GM12878 (cell line): ENCODE data around the gene EIF1. TPM values are rescaled to one million over a fixed set of nuclear protein-coding genes. Genes with fewer than 3 reads are reported as not detected.

ENCODE experiments used
- BACH1 ChIP-seq: fragments of 450-650 bp; IDR thresholded peaks from 2 replicates; pipeline ENCODE4 v1.6.1; 2017; ENCODE audit warnings: mild to moderate bottlenecking, borderline replicate concordance
- CBX5 ChIP-seq: sonication (generic); IDR thresholded peaks from 2 replicates; pipeline ENCODE4 v1.6.1; 2016; ENCODE audit warnings: low read depth, moderate library complexity, mild to moderate bottlenecking, inconsistent platforms
- IKZF1 ChIP-seq: fragments of 450-650 bp; conservative IDR thresholded peaks from 2 replicates; pipeline ENCODE4 v1.6.1; 2017; ENCODE audit warnings: antibody characterized with exemption, mild to moderate bottlenecking
- LARP7 ChIP-seq: fragments of 450-650 bp; IDR thresholded peaks from 2 replicates; pipeline ENCODE4 v1.6.1; 2017; ENCODE audit warnings: mild to moderate bottlenecking
- MTA2 ChIP-seq: fragments of 450-650 bp; IDR thresholded peaks from 2 replicates; pipeline ENCODE4 v1.6.1; 2016; ENCODE audit warnings: low read depth, mild to moderate bottlenecking, moderate library complexity
- MYB ChIP-seq: fragments of 150-350 bp; IDR thresholded peaks from 2 replicates; pipeline ENCODE4 v1.6.1; 2014; ENCODE audit warnings: mild to moderate bottlenecking, low read depth, low read length, borderline replicate concordance
- MYC ChIP-seq: IDR thresholded peaks from 2 replicates; pipeline ENCODE4 v1.6.1; 2011; ENCODE audit warnings: mild to moderate bottlenecking, low read length, moderate library complexity, inconsistent platforms; ENCODE audit not compliant: insufficient read depth, insufficient replicate concordance, insufficient read length, severe bottlenecking
- POLR2AphosphoS2 ChIP-seq: IDR thresholded peaks from 2 replicates; pipeline ENCODE4 v1.6.1; 2011; ENCODE audit warnings: low read depth, mild to moderate bottlenecking, low read length, improper control_type of control experiment, moderate library complexity
- SMARCA5 ChIP-seq: fragments of 450-650 bp; IDR thresholded peaks from 2 replicates; pipeline ENCODE4 v1.6.1; 2017; ENCODE audit warnings: mild to moderate bottlenecking
- YBX1 ChIP-seq: fragments of 450-650 bp; IDR thresholded peaks from 2 replicates; pipeline ENCODE4 v1.6.1; 2016; ENCODE audit warnings: antibody characterized with exemption
- YY1 ChIP-seq: IDR thresholded peaks from 2 replicates; pipeline ENCODE4 v1.6.1; 2011; ENCODE audit warnings: low read depth, mild to moderate bottlenecking, low read length
- polyA plus RNA-seq, 11 experiments: library from polyadenylated mRNA; depleted of rRNA in 4 of 11; unstranded in 6 of 11; stranded (reverse) in 5 of 11; fragments of >200 nt; fragmentation: Nextera tagmentation in 4 of 11; fragmentation: Illumina TruSeq in 1 of 11; extraction: Ambion mirVana in 4 of 11; extraction: Trizol in 1 of 11; gene quantifications; 1 replicate in 1 of 11; 2 replicates in 10 of 11; pipeline versions ENCODE4 v1.2.1 to v1.2.3, GENCODE V29; 2011 to 2016; ENCODE audit warnings: inconsistent platforms in 2 of 11, missing spikeins in 2 of 11, low read depth in 1 of 11
- total RNA-seq, 4 experiments: library from RNA; depleted of rRNA in 3 of 4; stranded (reverse); fragments of >200 nt in 3 of 4; fragmentation: Illumina TruSeq in 1 of 4; extraction: Trizol in 1 of 4; gene quantifications; 2 replicates each; pipeline versions ENCODE4 v1.2.1 to v1.2.3, GENCODE V29; 2013 to 2021
- TF ChIP-seq, protein P1 (sequence below): IDR thresholded peaks from 2 replicates; pipeline ENCODE4 v1.6.1; 2012; ENCODE audit warnings: low read depth, low read length, improper control_type of control experiment
- TF ChIP-seq, protein P2 (sequence below): fragments of 450-650 bp; conservative IDR thresholded peaks from 2 replicates; pipeline ENCODE4 v1.6.1; 2017; ENCODE audit warnings: mild to moderate bottlenecking, moderate library complexity
- TF ChIP-seq, protein P3 (sequence below): fragments of 450-650 bp; IDR thresholded peaks from 2 replicates; pipeline ENCODE4 v1.6.1; 2017; ENCODE audit warnings: mild to moderate bottlenecking
- TF ChIP-seq, protein P4 (sequence below), 3 experiments: IDR thresholded peaks in 2 of 3; conservative IDR thresholded peaks in 1 of 3; 2 replicates each; pipeline ENCODE4 v1.5.1; 2011; ENCODE audit warnings: low read depth in 3 of 3, low read length in 3 of 3, mild to moderate bottlenecking in 3 of 3, control low read depth in 2 of 3, moderate library complexity in 2 of 3, inconsistent platforms in 1 of 3, mixed read lengths in 1 of 3; ENCODE audit not compliant: control insufficient read depth in 2 of 3, insufficient read depth in 1 of 3; ENCODE audit errors: extremely low read depth in 1 of 3
- TF ChIP-seq, protein P5 (sequence below): fragments of 450-650 bp; IDR thresholded peaks from 2 replicates; pipeline ENCODE4 v1.6.1; 2017; ENCODE audit warnings: mild to moderate bottlenecking, moderate library complexity

Gene EIF1
- total and polyA plus RNA-seq, 10 of the 15 experiments (the other 5 are each of a cell fraction or from before 2014, with no cell fraction given) = 39.4 to 815 (median 480) TPM

DNA sequence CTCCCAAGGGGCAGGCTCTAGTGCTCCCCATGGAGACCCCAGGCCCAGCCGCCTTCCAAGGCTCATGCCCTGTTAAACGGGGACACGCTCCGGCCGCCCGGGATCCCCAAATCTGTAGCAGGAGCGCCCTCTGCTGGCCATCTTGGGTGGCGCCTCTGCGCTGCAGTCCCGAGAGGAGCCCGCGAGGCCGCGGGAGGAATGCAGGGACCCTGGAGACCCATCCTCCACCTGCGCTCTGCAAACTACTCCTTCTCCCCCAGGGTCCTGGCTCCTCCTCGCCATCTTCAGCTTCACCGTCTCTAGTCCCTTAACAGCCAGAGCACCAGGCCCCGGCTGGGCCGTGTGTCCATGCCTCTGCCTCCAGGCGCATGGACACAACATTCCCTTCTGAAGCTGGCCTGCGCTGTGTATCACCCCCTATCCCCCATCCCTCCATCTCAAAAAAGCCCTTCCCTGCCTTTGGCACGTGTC is 40.7 kb upstream of the EIF1 start (continued):
- no peak for TF ChIP-seq YBX1
- TF ChIP-seq YY1 = peak; percentile 68
- TF ChIP-seq LARP7 = peak; percentile 31; the same call in 1 of the 2 replicates
- TF ChIP-seq CBX5 = no peak
- TF ChIP-seq, protein P1, sequence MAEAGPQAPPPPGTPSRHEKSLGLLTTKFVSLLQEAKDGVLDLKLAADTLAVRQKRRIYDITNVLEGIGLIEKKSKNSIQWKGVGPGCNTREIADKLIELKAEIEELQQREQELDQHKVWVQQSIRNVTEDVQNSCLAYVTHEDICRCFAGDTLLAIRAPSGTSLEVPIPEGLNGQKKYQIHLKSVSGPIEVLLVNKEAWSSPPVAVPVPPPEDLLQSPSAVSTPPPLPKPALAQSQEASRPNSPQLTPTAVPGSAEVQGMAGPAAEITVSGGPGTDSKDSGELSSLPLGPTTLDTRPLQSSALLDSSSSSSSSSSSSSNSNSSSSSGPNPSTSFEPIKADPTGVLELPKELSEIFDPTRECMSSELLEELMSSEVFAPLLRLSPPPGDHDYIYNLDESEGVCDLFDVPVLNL = peak; percentile 7; the same call in 1 of the 2 replicates
- TF ChIP-seq MYB = no peak
- TF ChIP-seq POLR2AphosphoS2 = no peak
- TF ChIP-seq, protein P2, sequence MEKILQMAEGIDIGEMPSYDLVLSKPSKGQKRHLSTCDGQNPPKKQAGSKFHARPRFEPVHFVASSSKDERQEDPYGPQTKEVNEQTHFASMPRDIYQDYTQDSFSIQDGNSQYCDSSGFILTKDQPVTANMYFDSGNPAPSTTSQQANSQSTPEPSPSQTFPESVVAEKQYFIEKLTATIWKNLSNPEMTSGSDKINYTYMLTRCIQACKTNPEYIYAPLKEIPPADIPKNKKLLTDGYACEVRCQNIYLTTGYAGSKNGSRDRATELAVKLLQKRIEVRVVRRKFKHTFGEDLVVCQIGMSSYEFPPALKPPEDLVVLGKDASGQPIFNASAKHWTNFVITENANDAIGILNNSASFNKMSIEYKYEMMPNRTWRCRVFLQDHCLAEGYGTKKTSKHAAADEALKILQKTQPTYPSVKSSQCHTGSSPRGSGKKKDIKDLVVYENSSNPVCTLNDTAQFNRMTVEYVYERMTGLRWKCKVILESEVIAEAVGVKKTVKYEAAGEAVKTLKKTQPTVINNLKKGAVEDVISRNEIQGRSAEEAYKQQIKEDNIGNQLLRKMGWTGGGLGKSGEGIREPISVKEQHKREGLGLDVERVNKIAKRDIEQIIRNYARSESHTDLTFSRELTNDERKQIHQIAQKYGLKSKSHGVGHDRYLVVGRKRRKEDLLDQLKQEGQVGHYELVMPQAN = no peak
- TF ChIP-seq, protein P3, sequence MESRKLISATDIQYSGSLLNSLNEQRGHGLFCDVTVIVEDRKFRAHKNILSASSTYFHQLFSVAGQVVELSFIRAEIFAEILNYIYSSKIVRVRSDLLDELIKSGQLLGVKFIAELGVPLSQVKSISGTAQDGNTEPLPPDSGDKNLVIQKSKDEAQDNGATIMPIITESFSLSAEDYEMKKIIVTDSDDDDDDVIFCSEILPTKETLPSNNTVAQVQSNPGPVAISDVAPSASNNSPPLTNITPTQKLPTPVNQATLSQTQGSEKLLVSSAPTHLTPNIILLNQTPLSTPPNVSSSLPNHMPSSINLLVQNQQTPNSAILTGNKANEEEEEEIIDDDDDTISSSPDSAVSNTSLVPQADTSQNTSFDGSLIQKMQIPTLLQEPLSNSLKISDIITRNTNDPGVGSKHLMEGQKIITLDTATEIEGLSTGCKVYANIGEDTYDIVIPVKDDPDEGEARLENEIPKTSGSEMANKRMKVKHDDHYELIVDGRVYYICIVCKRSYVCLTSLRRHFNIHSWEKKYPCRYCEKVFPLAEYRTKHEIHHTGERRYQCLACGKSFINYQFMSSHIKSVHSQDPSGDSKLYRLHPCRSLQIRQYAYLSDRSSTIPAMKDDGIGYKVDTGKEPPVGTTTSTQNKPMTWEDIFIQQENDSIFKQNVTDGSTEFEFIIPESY = no peak
- 0 out of 2 replicates have a peak, but pooled peaks have one; percentile 8 for TF ChIP-seq MTA2
- TF ChIP-seq IKZF1 = peak; percentile 51; the same call in 1 of the 2 replicates
- TF ChIP-seq SMARCA5 = peak; percentile 70; the same call in 1 of the 2 replicates
- TF ChIP-seq BACH1 = 0 out of 2 replicates have a peak, but pooled peaks have one; percentile 23
- TF ChIP-seq, protein P4, sequence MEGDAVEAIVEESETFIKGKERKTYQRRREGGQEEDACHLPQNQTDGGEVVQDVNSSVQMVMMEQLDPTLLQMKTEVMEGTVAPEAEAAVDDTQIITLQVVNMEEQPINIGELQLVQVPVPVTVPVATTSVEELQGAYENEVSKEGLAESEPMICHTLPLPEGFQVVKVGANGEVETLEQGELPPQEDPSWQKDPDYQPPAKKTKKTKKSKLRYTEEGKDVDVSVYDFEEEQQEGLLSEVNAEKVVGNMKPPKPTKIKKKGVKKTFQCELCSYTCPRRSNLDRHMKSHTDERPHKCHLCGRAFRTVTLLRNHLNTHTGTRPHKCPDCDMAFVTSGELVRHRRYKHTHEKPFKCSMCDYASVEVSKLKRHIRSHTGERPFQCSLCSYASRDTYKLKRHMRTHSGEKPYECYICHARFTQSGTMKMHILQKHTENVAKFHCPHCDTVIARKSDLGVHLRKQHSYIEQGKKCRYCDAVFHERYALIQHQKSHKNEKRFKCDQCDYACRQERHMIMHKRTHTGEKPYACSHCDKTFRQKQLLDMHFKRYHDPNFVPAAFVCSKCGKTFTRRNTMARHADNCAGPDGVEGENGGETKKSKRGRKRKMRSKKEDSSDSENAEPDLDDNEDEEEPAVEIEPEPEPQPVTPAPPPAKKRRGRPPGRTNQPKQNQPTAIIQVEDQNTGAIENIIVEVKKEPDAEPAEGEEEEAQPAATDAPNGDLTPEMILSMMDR (IDR thresholded peaks at IDR 0.05 in 2 of 3, conservative IDR thresholded peaks at IDR 0.05 in 1 of 3; ENCODE audit: control insufficient read depth in 2 of 3, extremely low read depth in 1 of 3, insufficient read depth in 1 of 3, low read depth in 3 of 3, low read length in 3 of 3) = peak; percentile 90 to 96 (median 92); a peak in 5 of 6 replicates
- TF ChIP-seq MYC = no peak
- TF ChIP-seq, protein P5, sequence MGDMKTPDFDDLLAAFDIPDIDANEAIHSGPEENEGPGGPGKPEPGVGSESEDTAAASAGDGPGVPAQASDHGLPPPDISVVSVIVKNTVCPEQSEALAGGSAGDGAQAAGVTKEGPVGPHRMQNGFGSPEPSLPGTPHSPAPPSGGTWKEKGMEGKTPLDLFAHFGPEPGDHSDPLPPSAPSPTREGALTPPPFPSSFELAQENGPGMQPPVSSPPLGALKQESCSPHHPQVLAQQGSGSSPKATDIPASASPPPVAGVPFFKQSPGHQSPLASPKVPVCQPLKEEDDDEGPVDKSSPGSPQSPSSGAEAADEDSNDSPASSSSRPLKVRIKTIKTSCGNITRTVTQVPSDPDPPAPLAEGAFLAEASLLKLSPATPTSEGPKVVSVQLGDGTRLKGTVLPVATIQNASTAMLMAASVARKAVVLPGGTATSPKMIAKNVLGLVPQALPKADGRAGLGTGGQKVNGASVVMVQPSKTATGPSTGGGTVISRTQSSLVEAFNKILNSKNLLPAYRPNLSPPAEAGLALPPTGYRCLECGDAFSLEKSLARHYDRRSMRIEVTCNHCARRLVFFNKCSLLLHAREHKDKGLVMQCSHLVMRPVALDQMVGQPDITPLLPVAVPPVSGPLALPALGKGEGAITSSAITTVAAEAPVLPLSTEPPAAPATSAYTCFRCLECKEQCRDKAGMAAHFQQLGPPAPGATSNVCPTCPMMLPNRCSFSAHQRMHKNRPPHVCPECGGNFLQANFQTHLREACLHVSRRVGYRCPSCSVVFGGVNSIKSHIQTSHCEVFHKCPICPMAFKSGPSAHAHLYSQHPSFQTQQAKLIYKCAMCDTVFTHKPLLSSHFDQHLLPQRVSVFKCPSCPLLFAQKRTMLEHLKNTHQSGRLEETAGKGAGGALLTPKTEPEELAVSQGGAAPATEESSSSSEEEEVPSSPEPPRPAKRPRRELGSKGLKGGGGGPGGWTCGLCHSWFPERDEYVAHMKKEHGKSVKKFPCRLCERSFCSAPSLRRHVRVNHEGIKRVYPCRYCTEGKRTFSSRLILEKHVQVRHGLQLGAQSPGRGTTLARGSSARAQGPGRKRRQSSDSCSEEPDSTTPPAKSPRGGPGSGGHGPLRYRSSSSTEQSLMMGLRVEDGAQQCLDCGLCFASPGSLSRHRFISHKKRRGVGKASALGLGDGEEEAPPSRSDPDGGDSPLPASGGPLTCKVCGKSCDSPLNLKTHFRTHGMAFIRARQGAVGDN = no peak
